ENCODE data around the gene NTRK3. TPM values are rescaled to one million over a fixed set of nuclear protein-coding genes. Genes with fewer than 3 reads are reported as not detected.
A peak's percentile ranks its signal among the peaks of the same experiment; 100 is the strongest.

The NTRK3 gene
- 3.2 TPM for total RNA-seq
- long read RNA-seq, partial matches to known transcripts: 2 of 3 reads
- long read RNA-seq, other reads (novel, unspliced or antisense): 0 of 3 reads

DNA sequence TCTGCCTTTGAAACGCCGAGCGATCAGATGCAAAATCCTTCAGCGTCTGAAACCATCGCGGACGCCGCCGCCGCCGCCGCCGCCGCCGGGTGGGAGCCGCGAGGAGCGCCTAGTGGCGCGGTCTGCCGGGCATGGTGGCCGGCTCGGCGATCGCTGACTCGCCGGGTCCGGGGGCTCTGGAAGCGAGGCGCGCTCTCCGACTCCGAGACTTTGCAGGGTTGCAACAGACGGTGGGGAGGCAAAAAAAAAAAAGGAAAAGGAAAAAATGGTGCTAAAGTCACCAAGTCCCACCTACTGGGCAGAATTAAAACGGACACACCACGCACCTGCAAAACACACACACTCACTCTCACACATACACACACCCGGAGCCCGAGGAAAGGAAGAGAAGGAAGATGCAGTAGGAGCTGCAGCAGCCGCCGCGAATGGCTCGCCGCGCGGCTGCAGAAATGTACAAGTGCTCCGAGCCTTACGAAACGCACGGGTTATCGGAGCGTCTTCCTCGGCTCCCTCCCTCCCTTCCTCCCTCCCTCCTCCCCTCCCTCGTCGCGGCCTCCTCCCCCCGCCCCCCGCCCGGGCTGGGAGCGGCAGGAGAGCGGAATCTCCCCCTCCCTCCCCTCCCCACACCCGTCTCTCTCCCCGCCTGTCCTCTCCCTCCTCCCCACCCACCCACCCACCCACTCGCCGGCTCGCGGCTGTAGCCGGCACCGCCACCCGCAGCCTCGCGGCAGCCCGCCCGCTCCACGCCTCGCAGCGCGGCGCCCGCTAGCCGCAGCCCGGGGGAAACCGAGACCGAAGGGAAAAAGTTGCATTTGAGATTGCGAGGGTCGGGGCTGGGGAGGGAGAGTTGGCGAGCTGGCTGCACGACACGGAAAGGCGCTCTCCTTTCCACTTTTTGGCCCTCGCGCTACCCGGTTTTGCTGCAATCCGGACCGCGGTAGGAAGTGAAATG lies at the start of gene NTRK3:
Gene NTRK3, minus strand, starts transcription at position 461 of the 952 bp plus-strand sequence. CDS start 586 bp downstream, outside the sequence.
- ATAC-seq (ENCODE audit: poor library complexity): peak; percentile 34
- DNase-seq: no peak
- intact Hi-C loops (cut with DNase I): no loop called here

DNA sequence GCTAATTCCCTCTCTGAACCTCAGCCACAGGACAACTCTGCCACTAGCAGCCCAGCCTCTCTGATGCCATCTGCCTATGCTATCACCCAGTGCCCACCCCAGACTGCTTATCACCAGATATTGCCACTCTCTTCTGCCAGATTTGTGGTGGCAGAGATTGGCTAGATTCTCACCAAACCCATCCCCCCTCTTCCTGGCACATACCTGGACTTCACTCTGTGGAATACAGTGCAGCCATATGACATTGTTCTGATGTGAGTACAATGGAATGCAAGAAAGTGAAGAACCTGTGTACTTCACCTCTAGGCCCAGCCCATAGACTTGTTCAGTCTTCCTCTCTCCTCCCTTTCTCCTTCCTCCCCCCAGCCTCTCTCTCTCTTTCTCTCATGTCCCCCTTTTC lies 46.9 kb upstream of the NTRK3 start:
- DNase-seq (no peak), ATAC-seq (ENCODE audit: poor library complexity) (no peak)
- intact Hi-C loops (cut with DNase I): no loop called here

DNA sequence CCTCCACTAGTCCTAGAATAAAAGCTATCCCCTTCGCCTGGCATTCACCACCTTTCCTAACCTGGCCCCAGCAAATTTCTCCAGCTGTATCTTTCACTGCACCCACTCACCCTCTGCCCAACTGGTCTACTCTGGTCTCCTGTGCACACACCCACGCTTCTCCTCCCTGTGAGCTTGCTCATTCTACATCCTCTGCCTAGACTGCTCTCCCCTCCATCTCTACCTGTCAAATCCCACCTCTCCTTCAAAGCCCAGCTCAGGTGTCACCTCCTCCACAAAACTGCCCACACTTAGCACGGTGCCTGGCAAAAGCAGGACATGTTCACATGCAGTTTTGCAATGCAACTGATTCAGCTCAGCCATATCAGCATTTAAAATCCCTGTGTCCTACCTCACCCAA lies 45.8 kb upstream of the NTRK3 start:
- ATAC-seq (ENCODE audit: poor library complexity): no peak
- intact Hi-C loops (cut with DNase I): no loop called here

DNA sequence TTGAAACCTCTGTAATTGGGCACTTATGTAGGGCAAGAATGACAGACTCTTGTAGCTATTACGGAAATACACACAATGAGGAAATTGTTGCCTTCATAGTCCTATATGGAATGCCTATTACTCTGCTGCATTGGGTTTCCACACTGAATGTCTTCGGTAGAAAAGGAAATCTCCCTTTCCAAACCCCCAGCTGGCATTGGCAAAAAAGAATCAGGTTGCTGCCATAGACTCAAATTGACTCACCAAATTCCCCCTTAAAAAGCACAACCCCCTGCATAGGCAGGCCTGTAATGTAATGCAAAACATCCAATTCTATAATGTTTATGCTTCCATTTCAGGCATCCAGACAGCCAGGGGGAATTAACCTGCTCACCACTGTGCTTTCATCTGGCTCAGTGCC lies 44.8 kb upstream of the NTRK3 start:
- ATAC-seq (ENCODE audit: poor library complexity) (no peak), DNase-seq (no peak)
- intact Hi-C loops (cut with DNase I): no loop called here

More for the DNA sequence above, 45.8 kb upstream of the NTRK3 start:
- DNase-seq: no peak

DNA sequence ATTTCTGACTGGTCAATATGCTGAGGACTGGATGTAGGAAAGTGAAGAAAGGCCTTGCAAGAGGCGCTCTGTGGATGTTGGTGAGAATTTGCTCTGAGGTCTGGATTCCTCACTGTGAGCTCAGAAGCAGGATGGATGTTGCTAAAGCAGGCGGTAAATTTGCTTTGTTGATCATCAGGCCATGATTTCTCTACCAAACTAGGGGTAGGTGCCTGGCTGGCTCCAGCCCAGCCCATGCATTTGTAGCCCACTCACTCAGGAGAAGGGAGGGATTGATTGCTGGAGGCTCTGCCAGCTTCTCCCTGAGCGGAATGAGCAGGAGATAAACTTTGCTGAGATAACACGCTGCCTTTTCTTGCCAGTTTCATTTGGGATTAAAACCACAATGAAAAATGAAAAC lies 44.3 kb upstream of the NTRK3 start:
- intact Hi-C loops (cut with DNase I): no loop called here
- no peak for ATAC-seq (ENCODE audit: poor library complexity)
- DNase-seq: no peak

DNA sequence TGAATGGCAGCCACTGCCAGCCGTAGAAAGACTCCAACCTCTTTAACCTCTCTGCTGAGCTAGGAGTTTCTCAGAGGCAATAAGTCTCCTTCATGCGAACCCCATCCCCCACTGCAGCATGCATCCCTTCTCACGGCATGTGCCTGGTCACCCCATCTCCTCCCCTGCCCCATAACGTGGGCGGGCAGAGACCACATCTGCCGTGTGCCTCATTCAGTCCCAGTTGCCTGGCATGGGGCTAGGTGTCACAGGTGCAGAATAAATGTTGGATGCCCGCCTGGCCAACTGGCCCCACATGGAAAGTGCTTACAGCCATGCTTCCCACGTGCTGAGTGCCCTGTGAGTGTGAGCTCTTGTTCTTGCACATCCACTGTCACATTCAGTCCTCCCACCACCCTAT lies 43.5 kb upstream of the NTRK3 start:
- ATAC-seq (ENCODE audit: poor library complexity) (no peak), DNase-seq (no peak)
- intact Hi-C loops (cut with DNase I): no loop called here

DNA sequence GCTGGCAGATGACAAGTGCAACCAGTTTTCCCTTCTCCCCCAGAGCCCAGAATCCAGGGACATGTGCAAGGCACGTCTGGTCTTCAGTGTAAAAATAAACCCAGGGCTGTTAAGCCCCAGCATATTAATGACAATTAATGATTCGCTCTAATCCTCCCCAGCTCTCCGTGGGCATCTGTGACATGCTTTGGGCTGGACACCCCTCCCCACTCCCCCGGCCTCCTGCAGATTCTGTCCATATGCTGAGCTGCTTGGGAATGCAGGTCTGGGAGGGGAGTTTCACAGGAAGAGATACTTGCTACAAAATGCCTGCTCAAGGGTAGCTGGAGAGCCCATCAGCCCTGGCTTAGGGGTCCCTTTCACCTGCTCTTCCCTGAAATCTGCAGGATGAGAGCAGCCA lies 43.0 kb upstream of the NTRK3 start:
- no peak for ATAC-seq (ENCODE audit: poor library complexity)
- intact Hi-C loops (cut with DNase I): no loop called here
- no peak for DNase-seq

DNA sequence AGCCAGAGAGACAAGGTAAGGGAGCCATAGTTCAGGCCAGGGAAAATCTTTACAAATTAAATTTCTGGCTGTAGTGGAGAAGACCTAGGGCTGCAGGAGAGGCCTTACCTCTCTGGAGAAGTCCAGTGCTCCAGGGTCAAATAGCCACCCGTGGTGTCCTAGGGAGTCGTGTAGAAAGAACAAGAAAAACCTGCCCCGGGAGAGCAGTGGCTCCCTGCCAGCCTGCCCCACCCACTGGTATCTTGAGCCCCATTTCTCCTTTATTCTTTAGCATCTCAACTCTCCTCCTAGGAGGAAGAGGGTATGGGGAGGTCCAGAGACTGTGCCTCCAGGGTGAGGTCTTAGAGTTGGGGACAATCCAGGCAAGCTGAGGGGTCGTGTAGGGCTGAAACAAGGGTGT lies 32.1 kb upstream of the NTRK3 start:
- intact Hi-C loops (cut with DNase I): no loop called here
- ATAC-seq (ENCODE audit: poor library complexity) (no peak), DNase-seq (no peak)

DNA sequence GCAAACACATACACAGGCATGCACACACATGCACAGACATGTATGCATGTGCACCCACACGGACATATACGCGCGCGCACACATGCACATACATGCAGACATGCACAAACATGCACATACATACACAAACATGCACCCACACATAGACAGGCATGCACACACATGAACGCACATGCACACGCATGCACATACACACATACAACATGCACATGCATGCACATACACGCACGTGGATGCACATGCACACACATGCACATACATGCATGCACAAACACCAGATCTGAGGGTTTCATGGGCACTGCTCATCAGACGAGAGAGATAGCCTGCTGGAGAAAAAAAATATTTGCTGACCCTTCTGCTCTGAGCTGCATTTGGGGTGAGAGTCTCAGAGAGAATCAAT lies 31.7 kb upstream of the NTRK3 start:
- no peak for ATAC-seq (ENCODE audit: poor library complexity)
- intact Hi-C loops (cut with DNase I): no loop called here

DNA sequence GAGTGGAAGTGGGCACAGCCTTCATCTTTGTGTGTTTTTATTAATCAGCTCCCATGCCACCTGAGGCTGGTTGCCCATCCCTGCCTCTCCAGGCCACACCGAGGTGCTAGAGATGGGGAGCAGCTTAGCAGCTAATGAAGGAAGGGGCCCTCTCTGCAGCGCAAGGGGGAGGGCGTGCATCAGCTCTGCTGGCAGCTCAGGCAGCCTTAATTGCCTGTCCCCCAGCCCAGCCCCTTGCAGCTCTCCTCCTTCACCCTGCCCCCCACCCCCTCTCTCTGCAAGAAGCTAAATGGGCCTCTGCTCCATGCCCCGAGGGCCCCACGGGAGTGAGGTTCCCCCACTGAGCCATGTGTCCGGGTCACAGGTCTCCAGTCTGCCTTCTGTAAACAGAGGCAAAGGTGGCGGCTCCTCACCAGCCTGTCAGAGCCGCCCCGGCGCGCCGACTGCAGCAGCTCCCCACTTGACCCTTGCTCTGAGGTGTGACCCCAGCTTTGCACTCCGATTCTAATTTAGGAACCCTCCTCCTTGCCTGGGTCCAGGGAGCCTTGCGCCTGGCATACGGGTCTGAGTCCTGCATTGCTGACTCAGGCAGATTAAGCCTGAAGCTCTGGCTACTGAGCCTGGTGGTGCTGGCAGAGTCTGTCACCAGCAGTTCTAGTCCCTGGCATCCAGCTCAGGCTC lies 27.9 kb upstream of the NTRK3 start:
- no peak for DNase-seq
- peak; percentile 36 for ATAC-seq (ENCODE audit: poor library complexity)
- intact Hi-C loops (cut with DNase I): no loop called here

More for the DNA sequence above, 31.7 kb upstream of the NTRK3 start:
- DNase-seq: no peak

DNA sequence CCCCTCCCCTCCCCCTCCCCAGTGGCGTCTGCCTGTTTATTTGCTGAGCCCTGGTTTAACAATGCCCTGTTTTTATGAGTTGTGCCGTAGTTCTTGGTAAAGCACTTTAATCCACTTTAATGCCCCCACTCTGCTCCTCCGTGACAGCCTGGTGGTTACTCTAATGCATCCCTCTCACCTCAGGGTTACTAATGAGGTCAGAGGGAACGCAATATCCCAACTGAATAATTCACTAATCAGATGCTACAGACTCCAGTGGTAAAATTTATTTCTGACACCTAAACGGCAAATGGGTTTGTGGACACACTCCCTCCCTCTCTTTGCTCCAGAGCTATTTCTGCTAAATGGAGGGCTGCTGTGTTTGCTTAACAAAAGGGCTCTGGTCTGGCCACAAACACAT lies 26.1 kb upstream of the NTRK3 start:
- DNase-seq (no peak), ATAC-seq (ENCODE audit: poor library complexity) (no peak)
- intact Hi-C loops (cut with DNase I): no loop called here

DNA sequence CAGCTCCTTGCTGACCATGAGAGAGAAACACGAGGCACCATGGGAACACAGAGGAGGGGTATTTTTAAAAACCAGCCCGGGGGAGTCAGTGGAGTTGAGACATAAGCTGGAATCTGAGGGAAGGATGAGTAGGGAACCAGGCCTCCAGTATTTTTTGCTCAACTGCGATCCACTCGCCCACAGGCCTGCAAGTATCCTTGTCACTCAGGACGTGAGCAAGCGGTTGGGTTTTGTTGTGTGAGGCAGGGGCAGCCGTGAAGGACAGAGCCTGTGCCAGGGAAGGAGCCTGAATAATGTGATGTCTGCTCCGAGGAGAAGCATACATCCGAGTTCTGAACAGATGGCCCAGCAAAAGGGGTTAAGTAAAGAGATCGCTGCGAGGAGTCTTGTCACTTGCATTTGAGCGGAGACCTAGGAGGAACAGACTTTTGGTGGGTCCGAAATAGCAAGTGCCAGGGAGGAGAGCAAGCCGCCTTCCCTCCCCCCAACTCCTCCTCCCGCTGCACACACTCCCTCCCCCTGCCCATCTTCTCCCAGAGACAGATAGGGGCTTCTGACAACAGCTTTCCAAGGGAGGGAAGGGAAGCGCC lies 20.4 kb upstream of the NTRK3 start:
- DNase-seq: no peak
- no peak for ATAC-seq (ENCODE audit: poor library complexity)
- intact Hi-C loops (cut with DNase I): loop anchor here (10.0 kb wide), 1 partner anchor 1652 kb away; no protein-coding TSS in a partner anchor

DNA sequence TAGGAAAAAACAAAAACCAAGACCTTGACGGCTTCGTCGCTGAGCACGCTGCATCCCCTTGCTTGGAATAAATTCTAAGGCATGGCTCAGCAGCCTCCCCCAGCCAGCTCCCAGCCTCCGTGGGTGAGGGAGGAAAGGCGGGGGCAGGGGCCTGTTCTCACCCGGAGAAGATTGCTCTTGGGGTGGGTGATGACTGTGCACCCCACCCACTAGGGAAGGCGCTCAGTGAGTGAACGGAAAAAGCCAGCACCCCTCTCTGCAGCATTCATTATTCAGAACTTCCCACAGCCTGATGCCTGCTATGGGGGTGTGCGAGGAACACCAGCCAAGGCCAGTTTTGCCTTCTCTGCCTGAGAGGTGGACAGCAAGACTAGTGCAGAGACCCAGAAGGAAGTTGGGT lies 19.3 kb upstream of the NTRK3 start:
- ATAC-seq (ENCODE audit: poor library complexity) (no peak), DNase-seq (no peak)
- intact Hi-C loops (cut with DNase I): loop anchor here (10.0 kb wide), 1 partner anchor 1651 kb away; no protein-coding TSS in a partner anchor

DNA sequence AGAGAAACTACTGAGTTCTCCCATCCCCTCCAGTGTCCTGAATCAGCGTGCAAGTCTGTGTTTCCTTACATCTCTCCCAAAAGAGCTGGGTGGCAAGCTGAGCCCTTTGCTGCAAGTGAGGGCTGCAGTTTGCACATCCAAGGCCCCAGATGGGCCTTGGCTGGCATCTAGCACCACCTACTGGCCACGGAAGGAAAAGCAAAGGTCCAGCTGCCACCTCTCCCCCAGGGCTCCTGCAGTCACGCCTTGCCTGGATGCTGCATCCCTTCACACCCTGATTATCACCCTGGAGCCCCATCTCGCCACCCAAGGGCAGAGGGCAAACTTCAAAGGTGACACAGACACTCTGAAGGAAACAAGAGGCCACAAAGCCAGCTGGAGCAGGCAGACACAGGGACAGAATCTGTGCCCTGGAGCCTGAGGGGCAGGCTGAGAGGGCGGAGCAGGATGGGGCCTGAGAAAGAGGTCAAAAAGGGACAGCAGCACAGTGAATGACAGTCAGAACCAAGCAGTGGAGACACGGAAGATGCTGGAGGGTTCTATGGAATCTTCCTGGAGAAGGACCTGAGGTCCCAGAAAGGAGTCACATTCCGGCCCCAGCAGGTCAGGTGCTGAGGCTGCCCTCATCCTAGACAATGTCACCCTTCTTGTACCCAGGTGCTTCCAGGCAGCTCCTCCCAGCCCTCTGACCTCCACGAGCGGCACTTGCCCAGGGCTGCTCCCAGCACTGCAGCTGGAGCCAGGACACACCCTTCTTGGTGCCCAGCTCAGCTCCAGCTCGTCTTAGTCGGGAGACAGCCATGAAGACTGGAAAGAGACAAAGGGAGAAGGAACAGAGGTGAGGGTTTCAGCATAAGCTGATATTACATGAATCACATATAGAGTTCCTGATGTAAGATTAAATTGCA lies 18.3 kb upstream of the NTRK3 start:
- ATAC-seq (ENCODE audit: poor library complexity) (peak; percentile 91), DNase-seq (peak; percentile 66)
- intact Hi-C loops (cut with DNase I): loop anchor here (10.0 kb wide), 1 partner anchor 1650 kb away; no protein-coding TSS in a partner anchor

DNA sequence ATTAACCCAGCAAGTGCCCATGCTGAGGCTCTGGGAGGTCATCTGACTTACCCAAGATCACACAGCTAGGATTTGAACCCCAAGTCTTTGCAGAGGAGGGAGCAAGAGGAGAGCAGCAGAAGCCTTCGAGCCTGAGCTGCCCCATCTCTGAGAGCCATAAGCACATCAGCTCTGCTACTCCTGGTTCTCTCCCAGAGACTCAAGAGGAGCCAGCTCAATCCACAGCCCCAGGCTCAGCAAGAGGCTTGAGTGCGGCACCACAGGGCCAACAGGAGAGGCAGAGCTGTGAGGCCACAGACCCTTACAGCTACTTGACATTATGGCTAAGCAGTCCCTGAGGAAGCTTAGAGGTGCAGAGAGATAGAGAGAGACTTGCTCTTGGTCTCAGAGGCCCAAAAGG lies 15.9 kb upstream of the NTRK3 start:
- intact Hi-C loops (cut with DNase I): loop anchor here (10.0 kb wide), 1 partner anchor 1648 kb away; no protein-coding TSS in a partner anchor
- ATAC-seq (ENCODE audit: poor library complexity): no peak

DNA sequence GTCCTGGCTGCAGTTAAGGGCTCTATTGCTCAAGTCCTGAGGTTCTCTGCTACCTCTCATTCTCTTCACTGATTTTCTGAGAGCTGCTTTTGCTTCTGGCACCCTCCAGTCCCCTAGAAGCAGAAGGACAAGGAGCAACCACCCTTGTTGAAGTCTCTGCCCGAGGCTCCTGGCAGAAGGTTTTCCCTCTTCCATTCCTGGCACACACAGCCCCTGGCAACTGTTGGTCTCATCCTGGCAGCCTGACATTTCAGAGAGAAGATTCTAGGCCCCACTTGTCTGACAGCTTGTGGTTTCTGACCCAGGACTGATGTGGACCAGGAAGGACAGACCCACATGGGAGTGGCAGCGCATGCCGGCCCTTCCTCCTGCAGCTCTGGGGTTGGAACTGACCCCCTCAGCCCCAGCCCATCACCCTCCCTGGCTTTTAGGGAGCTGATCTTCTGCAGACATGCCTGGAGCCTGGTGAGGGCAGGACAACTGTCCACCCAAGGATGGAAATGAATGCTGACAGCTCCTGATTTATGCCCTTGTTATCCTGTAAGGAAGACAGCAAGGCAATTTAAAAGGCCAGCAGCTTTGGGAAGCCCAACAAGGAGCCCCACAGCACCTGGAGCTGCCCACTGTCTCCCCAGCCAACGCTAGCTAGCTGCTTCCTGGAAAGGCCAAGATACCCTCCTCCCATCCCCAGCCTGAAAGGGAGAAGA lies 13.0 kb upstream of the NTRK3 start:
- intact Hi-C loops (cut with DNase I): loop anchor here (10.0 kb wide), 1 partner anchor 1645 kb away; no protein-coding TSS in a partner anchor
- DNase-seq: no peak
- ATAC-seq (ENCODE audit: poor library complexity): no peak

More for the DNA sequence above, 15.9 kb upstream of the NTRK3 start:
- DNase-seq: no peak

DNA sequence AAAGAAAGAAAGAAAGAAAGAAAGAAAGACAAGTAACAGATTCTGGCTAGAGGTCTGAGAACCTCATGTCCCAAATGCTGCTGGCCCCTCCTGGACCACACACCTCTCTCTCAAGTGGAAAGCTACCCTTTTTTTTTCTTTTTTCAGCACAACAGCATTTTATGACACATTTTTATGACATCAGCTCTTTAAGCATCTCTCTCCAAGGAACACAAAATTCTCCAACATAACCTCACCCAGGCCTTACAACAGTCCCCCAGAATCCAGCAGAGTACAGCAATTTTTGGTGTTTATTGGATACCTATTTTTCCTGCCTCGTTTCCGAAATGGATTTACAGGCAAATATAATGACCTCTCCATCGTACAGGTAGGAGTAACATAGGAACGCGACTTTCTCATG lies 11.2 kb upstream of the NTRK3 start:
- DNase-seq: no peak
- ATAC-seq (ENCODE audit: poor library complexity): no peak
- intact Hi-C loops (cut with DNase I): no loop called here

DNA sequence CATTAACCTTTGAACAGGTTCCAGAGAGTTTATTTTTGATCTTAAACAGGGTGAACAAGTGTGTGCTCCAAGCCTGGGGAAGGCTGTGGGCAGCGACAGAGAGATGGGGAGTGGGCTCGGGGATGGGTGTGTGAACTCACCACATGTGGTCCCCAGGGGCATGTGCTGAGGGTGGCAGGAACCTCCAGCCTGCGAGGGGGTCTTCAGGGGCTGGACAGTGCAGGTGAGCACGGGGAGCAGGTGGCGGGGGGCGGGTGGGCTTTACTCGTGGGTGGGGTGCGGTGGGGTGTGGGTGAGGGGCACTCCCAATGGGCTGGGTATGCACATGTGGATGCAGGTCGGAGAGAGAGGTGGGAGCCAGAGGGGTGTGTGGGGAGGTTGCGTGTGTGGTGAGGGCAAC lies 9.6 kb upstream of the NTRK3 start:
- intact Hi-C loops (cut with DNase I): no loop called here
- ATAC-seq (ENCODE audit: poor library complexity) (no peak), DNase-seq (no peak)
